ENCODE measurements around the gene GRP.

GRP gene

GRCh38 chr18:59231114-59231513 lies 11.2 kb downstream of the GRP start:
- no peaks in the 10 kb centered on the region for H3K9me3 ChIP-seq
- H3K36me3 ChIP-seq = no peaks in the 10 kb centered on the region
- no peak for TF ChIP-seq CTCF (IDR thresholded peaks at IDR 0.05; ENCODE audit: low read depth, low read length)
- no peak overlapping the region for H3K4me3 ChIP-seq (ENCODE audit: low read depth, low read length)
- H3K4me1 ChIP-seq = no peaks in the 10 kb centered on the region
- peaks cover 4% of the 10 kb centered on the region; the same call in 1 of the 2 replicates for H3K27me3 ChIP-seq
- no peak for DNase-seq

- DNase-seq = no peak
- TF ChIP-seq CTCF (IDR thresholded peaks at IDR 0.05; ENCODE audit: low read depth, low read length) = no peak
- peaks cover 4% of the 10 kb centered on the region; the same call in 1 of the 2 replicates for H3K27me3 ChIP-seq
- H3K4me1 ChIP-seq = no peaks in the 10 kb centered on the region
- no peaks in the 10 kb centered on the region for H3K36me3 ChIP-seq
- H3K4me3 ChIP-seq (ENCODE audit: low read depth, low read length) = no peak overlapping the region
- no peaks in the 10 kb centered on the region for H3K9me3 ChIP-seq
These were observed 11.9 kb downstream of the GRP start for GRCh38 chr18:59231877-59232276.

GRCh38 chr18:59232309-59233016 lies 12.5 kb downstream of the GRP start:
- Histone ChIP-seq H3K4me1 (no peaks in the 10 kb centered on the region), H3K4me3 (ENCODE audit: low read depth, low read length) (no peak overlapping the region), H3K36me3 (no peaks in the 10 kb centered on the region), H3K27me3 (peaks cover 4% of the 10 kb centered on the region; the same call in 1 of the 2 replicates), H3K9me3 (no peaks in the 10 kb centered on the region)
- DNase-seq = no peak
- no peak for TF ChIP-seq CTCF (IDR thresholded peaks at IDR 0.05; ENCODE audit: low read depth, low read length)

GRCh38 chr18:59233017-59233410 lies 13.1 kb downstream of the GRP start:
- Histone ChIP-seq H3K27me3 (peaks cover 4% of the 10 kb centered on the region; the same call in 1 of the 2 replicates), H3K9me3 (no peaks in the 10 kb centered on the region), H3K36me3 (no peaks in the 10 kb centered on the region), H3K4me3 (ENCODE audit: low read depth, low read length) (no peak overlapping the region), H3K4me1 (no peaks in the 10 kb centered on the region)
- TF ChIP-seq CTCF (IDR thresholded peaks at IDR 0.05; ENCODE audit: low read depth, low read length) = no peak
- no peak for DNase-seq

- Histone ChIP-seq H3K4me3 (ENCODE audit: low read depth, low read length) (no peak overlapping the region), H3K4me1 (no peaks in the 10 kb centered on the region), H3K9me3 (no peaks in the 10 kb centered on the region), H3K36me3 (no peaks in the 10 kb centered on the region), H3K27me3 (no peaks in the 10 kb centered on the region)
- no peak for DNase-seq
- TF ChIP-seq CTCF (IDR thresholded peaks at IDR 0.05; ENCODE audit: low read depth, low read length) = no peak
These were observed 18.4 kb downstream of the GRP start for GRCh38 chr18:59238385-59238784.

- no peak for TF ChIP-seq CTCF (IDR thresholded peaks at IDR 0.05; ENCODE audit: low read depth, low read length)
- Histone ChIP-seq H3K27me3 (no peaks in the 10 kb centered on the region), H3K4me3 (ENCODE audit: low read depth, low read length) (no peak overlapping the region), H3K9me3 (no peaks in the 10 kb centered on the region), H3K4me1 (no peaks in the 10 kb centered on the region), H3K36me3 (no peaks in the 10 kb centered on the region)
- no peak for DNase-seq
These were observed 19.7 kb downstream of the GRP start for GRCh38 chr18:59239642-59240041.

All from BE2C (cell line).